HEK293 (cell line): Measurements from ENCODE around the gene HLA-A.

Experiments
- GLI4 ChIP-seq: fragments of 450-650 bp; formaldehyde crosslinking; IDR thresholded peaks from 2 replicates; pipeline ENCODE4 v1.5.1; 2016; ENCODE audit warnings: missing biosample characterization, missing genetic modification characterization
- GLIS2 ChIP-seq: fragments of 450-650 bp; formaldehyde crosslinking; IDR thresholded peaks from 2 replicates; pipeline ENCODE4 v1.5.1; 2016; ENCODE audit warnings: missing biosample characterization, missing genetic modification characterization
- ZFHX2 ChIP-seq: fragments of 450-650 bp; formaldehyde crosslinking; conservative IDR thresholded peaks from 2 replicates; pipeline ENCODE4 v1.5.1; 2016; ENCODE audit warnings: missing biosample characterization, missing genetic modification characterization
- ZFP37 ChIP-seq: fragments of 450-650 bp; formaldehyde crosslinking; IDR thresholded peaks from 2 replicates; pipeline ENCODE4 v1.5.1; 2016; ENCODE audit warnings: missing biosample characterization, missing genetic modification characterization
- ZNF114 ChIP-seq: fragments of 450-650 bp; formaldehyde crosslinking; IDR thresholded peaks from 2 replicates; pipeline ENCODE4 v1.5.0; 2017; ENCODE audit warnings: missing biosample characterization, missing genetic modification characterization
- ZNF157 ChIP-seq: fragments of 450-650 bp; formaldehyde crosslinking; IDR thresholded peaks from 2 replicates; pipeline ENCODE4 v1.5.1; 2016; ENCODE audit warnings: missing biosample characterization, missing genetic modification characterization
- ZNF223 ChIP-seq: fragments of 450-650 bp; formaldehyde crosslinking; IDR thresholded peaks from 2 replicates; pipeline ENCODE4 v1.5.1; 2016; ENCODE audit warnings: missing biosample characterization, missing genetic modification characterization
- ZNF302 ChIP-seq: fragments of 450-650 bp; formaldehyde crosslinking; IDR thresholded peaks from 2 replicates; pipeline ENCODE4 v1.5.1; 2016; ENCODE audit warnings: missing biosample characterization, missing genetic modification characterization, low read depth
- ZNF335 ChIP-seq: fragments of 450-650 bp; formaldehyde crosslinking; conservative IDR thresholded peaks from 2 replicates; pipeline ENCODE4 v1.5.1; 2016; ENCODE audit warnings: missing biosample characterization, missing genetic modification characterization
- ZNF350 ChIP-seq: fragments of 450-650 bp; formaldehyde crosslinking; IDR thresholded peaks from 2 replicates; pipeline ENCODE4 v1.5.0; 2017; ENCODE audit warnings: missing biosample characterization, mild to moderate bottlenecking, missing genetic modification characterization
- ZNF416 ChIP-seq: fragments of 450-650 bp; formaldehyde crosslinking; IDR thresholded peaks from 2 replicates; pipeline ENCODE4 v1.5.1; 2016; ENCODE audit warnings: missing biosample characterization, missing genetic modification characterization
- ZNF423 ChIP-seq: fragments of 450-650 bp; formaldehyde crosslinking; IDR thresholded peaks from 2 replicates; pipeline ENCODE4 v1.5.1; 2016; ENCODE audit warnings: missing biosample characterization, missing genetic modification characterization
- ZNF48 ChIP-seq: fragments of 450-650 bp; formaldehyde crosslinking; IDR thresholded peaks from 2 replicates; pipeline ENCODE4 v1.5.1; 2016; ENCODE audit warnings: missing biosample characterization, missing genetic modification characterization
- ZNF510 ChIP-seq: fragments of 450-650 bp; formaldehyde crosslinking; IDR thresholded peaks from 2 replicates; pipeline ENCODE4 v1.5.1; 2018; ENCODE audit warnings: mild to moderate bottlenecking, missing genetic modification characterization, missing biosample characterization; ENCODE audit not compliant: insufficient replicate concordance
- ZNF529 ChIP-seq: fragments of 450-650 bp; formaldehyde crosslinking; IDR thresholded peaks from 2 replicates; pipeline ENCODE4 v1.5.1; 2017; ENCODE audit warnings: missing genetic modification characterization, missing biosample characterization; ENCODE audit not compliant: insufficient replicate concordance
- ZNF629 ChIP-seq: fragments of 450-650 bp; formaldehyde crosslinking; IDR thresholded peaks from 2 replicates; pipeline ENCODE4 v1.5.1; 2017; ENCODE audit warnings: missing biosample characterization, missing genetic modification characterization
- ZNF660 ChIP-seq: fragments of 450-650 bp; IDR thresholded peaks from 2 replicates; pipeline ENCODE4 v1.5.1; 2018; ENCODE audit warnings: missing biosample characterization, mild to moderate bottlenecking, missing genetic modification characterization
- ZNF664 ChIP-seq: fragments of 450-650 bp; formaldehyde crosslinking; IDR thresholded peaks from 2 replicates; pipeline ENCODE4 v1.5.1; 2016; ENCODE audit warnings: missing biosample characterization, missing genetic modification characterization
- ZNF747 ChIP-seq: fragments of 450-650 bp; formaldehyde crosslinking; IDR thresholded peaks from 2 replicates; pipeline ENCODE4 v1.5.1; 2016; ENCODE audit warnings: missing biosample characterization, missing genetic modification characterization
- TF ChIP-seq, protein P1 (sequence below): fragments of 450-650 bp; formaldehyde crosslinking; IDR thresholded peaks from 2 replicates; pipeline ENCODE4 v1.5.1; 2016; ENCODE audit warnings: missing biosample characterization, missing genetic modification characterization
- TF ChIP-seq, protein P2 (sequence below): fragments of 450-650 bp; formaldehyde crosslinking; IDR thresholded peaks from 2 replicates; pipeline ENCODE4 v1.5.1; 2017; ENCODE audit warnings: missing biosample characterization, missing genetic modification characterization
- TF ChIP-seq, protein P3 (sequence below): IDR thresholded peaks from 2 replicates; pipeline ENCODE4 v1.6.1; 2011; ENCODE audit warnings: mild to moderate bottlenecking, low read depth, low read length, borderline replicate concordance
- TF ChIP-seq, protein P4 (sequence below): fragments of 450-650 bp; formaldehyde crosslinking; IDR thresholded peaks from 2 replicates; pipeline ENCODE4 v1.5.1; 2016; ENCODE audit warnings: missing biosample characterization, missing genetic modification characterization
- TF ChIP-seq, protein P5 (sequence below): fragments of 450-650 bp; formaldehyde crosslinking; IDR thresholded peaks from 2 replicates; pipeline ENCODE4 v1.5.1; 2016; ENCODE audit warnings: missing biosample characterization, missing genetic modification characterization
- TF ChIP-seq, protein P6 (sequence below): fragments of 450-650 bp; formaldehyde crosslinking; IDR thresholded peaks from 2 replicates; pipeline ENCODE4 v1.5.1; 2016; ENCODE audit warnings: missing biosample characterization, missing genetic modification characterization
- TF ChIP-seq, protein P7 (sequence below): fragments of 450-650 bp; formaldehyde crosslinking; IDR thresholded peaks from 2 replicates; pipeline ENCODE4 v1.5.1; 2016; ENCODE audit warnings: missing biosample characterization, missing genetic modification characterization

The HLA-A gene

DNA sequence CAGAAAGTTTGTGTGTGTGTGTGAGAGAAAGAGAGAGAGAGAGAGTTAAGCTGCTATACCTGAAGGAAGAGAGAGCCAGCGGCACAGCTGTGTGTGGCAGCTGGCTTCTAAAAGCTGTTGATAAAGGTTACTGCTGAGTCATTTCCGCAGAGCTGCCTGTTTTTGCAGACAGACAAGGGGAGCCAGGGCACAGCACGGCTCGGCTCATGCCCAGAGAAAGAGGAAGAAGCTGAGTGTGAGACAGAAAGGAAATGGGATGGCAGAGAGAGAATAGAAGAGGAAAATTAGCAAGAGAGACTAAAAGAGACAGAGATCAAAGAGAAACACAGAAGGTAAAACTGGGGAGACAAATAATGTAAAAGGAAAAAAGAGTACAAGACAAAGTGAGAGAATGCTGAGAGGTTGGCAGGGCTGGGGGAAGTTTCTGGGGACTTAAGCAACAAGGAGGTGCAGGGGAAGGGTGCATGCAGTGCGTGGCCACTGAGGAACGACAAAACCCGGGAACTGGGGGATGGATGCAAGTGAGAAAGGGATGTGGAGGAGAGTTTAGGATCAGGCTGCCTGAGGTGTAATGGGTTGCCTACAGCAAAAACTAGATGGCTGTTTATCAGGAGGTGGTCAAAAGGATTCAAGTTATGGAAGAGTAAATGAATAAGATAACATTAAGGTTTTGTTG lies 22.7 kb downstream of the HLA-A start (continued):
- TF ChIP-seq ZNF510 (tag by site-specific recombination): no peak
- TF ChIP-seq ZNF335: peak; percentile 71
- TF ChIP-seq, protein P1, sequence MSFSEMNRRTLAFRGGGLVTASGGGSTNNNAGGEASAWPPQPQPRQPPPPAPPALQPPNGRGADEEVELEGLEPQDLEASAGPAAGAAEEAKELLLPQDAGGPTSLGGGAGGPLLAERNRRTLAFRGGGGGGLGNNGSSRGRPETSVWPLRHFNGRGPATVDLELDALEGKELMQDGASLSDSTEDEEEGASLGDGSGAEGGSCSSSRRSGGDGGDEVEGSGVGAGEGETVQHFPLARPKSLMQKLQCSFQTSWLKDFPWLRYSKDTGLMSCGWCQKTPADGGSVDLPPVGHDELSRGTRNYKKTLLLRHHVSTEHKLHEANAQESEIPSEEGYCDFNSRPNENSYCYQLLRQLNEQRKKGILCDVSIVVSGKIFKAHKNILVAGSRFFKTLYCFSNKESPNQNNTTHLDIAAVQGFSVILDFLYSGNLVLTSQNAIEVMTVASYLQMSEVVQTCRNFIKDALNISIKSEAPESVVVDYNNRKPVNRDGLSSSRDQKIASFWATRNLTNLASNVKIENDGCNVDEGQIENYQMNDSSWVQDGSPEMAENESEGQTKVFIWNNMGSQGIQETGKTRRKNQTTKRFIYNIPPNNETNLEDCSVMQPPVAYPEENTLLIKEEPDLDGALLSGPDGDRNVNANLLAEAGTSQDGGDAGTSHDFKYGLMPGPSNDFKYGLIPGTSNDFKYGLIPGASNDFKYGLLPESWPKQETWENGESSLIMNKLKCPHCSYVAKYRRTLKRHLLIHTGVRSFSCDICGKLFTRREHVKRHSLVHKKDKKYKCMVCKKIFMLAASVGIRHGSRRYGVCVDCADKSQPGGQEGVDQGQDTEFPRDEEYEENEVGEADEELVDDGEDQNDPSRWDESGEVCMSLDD (tag by site-specific recombination): no peak
- no peak for TF ChIP-seq GLIS2
- TF ChIP-seq, protein P2, sequence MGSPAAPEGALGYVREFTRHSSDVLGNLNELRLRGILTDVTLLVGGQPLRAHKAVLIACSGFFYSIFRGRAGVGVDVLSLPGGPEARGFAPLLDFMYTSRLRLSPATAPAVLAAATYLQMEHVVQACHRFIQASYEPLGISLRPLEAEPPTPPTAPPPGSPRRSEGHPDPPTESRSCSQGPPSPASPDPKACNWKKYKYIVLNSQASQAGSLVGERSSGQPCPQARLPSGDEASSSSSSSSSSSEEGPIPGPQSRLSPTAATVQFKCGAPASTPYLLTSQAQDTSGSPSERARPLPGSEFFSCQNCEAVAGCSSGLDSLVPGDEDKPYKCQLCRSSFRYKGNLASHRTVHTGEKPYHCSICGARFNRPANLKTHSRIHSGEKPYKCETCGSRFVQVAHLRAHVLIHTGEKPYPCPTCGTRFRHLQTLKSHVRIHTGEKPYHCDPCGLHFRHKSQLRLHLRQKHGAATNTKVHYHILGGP: no peak
- TF ChIP-seq, protein P3, sequence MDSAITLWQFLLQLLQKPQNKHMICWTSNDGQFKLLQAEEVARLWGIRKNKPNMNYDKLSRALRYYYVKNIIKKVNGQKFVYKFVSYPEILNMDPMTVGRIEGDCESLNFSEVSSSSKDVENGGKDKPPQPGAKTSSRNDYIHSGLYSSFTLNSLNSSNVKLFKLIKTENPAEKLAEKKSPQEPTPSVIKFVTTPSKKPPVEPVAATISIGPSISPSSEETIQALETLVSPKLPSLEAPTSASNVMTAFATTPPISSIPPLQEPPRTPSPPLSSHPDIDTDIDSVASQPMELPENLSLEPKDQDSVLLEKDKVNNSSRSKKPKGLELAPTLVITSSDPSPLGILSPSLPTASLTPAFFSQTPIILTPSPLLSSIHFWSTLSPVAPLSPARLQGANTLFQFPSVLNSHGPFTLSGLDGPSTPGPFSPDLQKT: no peak
- TF ChIP-seq, protein P4, sequence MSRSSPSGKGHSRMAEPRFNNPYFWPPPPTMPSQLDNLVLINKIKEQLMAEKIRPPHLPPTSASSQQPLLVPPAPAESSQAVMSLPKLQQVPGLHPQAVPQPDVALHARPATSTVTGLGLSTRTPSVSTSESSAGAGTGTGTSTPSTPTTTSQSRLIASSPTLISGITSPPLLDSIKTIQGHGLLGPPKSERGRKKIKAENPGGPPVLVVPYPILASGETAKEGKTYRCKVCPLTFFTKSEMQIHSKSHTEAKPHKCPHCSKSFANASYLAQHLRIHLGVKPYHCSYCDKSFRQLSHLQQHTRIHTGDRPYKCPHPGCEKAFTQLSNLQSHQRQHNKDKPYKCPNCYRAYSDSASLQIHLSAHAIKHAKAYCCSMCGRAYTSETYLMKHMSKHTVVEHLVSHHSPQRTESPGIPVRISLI: 0 out of 2 replicates have a peak, but pooled peaks have one; percentile 33
- no peak for TF ChIP-seq ZNF302 (tag by site-specific recombination)
- TF ChIP-seq, protein P5, sequence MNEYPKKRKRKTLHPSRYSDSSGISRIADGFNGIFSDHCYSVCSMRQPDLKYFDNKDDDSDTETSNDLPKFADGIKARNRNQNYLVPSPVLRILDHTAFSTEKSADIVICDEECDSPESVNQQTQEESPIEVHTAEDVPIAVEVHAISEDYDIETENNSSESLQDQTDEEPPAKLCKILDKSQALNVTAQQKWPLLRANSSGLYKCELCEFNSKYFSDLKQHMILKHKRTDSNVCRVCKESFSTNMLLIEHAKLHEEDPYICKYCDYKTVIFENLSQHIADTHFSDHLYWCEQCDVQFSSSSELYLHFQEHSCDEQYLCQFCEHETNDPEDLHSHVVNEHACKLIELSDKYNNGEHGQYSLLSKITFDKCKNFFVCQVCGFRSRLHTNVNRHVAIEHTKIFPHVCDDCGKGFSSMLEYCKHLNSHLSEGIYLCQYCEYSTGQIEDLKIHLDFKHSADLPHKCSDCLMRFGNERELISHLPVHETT (tag by site-specific recombination): no peak
- TF ChIP-seq ZNF664: no peak
- TF ChIP-seq ZNF223 (tag by site-specific recombination): peak; percentile 84
- no peak for TF ChIP-seq ZNF529 (tag by site-specific recombination)
- TF ChIP-seq ZNF350: no peak
- no peak for TF ChIP-seq ZFHX2 (tag by site-specific recombination)
- TF ChIP-seq ZFP37 (tag by site-specific recombination): no peak
- TF ChIP-seq ZNF660 (tag by site-specific recombination): no peak
- no peak for TF ChIP-seq ZNF747 (tag by site-specific recombination)
- 0 out of 2 replicates have a peak, but pooled peaks have one; percentile 26 for TF ChIP-seq ZNF157 (tag by site-specific recombination)
- no peak for TF ChIP-seq ZNF416
- peak; percentile 58 for TF ChIP-seq ZNF629 (tag by site-specific recombination)
- TF ChIP-seq, protein P6, sequence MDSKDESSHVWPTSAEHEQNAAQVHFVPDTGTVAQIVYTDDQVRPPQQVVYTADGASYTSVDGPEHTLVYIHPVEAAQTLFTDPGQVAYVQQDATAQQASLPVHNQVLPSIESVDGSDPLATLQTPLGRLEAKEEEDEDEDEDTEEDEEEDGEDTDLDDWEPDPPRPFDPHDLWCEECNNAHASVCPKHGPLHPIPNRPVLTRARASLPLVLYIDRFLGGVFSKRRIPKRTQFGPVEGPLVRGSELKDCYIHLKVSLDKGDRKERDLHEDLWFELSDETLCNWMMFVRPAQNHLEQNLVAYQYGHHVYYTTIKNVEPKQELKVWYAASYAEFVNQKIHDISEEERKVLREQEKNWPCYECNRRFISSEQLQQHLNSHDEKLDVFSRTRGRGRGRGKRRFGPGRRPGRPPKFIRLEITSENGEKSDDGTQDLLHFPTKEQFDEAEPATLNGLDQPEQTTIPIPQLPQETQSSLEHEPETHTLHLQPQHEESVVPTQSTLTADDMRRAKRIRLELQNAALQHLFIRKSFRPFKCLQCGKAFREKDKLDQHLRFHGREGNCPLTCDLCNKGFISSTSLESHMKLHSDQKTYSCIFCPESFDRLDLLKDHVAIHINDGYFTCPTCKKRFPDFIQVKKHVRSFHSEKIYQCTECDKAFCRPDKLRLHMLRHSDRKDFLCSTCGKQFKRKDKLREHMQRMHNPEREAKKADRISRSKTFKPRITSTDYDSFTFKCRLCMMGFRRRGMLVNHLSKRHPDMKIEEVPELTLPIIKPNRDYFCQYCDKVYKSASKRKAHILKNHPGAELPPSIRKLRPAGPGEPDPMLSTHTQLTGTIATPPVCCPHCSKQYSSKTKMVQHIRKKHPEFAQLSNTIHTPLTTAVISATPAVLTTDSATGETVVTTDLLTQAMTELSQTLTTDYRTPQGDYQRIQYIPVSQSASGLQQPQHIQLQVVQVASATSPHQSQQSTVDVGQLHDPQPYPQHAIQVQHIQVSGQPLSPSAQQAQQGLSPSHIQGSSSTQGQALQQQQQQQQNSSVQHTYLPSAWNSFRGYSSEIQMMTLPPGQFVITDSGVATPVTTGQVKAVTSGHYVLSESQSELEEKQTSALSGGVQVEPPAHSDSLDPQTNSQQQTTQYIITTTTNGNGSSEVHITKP (tag by site-specific recombination): 0 out of 2 replicates have a peak, but pooled peaks have one; percentile 15
- TF ChIP-seq, protein P7, sequence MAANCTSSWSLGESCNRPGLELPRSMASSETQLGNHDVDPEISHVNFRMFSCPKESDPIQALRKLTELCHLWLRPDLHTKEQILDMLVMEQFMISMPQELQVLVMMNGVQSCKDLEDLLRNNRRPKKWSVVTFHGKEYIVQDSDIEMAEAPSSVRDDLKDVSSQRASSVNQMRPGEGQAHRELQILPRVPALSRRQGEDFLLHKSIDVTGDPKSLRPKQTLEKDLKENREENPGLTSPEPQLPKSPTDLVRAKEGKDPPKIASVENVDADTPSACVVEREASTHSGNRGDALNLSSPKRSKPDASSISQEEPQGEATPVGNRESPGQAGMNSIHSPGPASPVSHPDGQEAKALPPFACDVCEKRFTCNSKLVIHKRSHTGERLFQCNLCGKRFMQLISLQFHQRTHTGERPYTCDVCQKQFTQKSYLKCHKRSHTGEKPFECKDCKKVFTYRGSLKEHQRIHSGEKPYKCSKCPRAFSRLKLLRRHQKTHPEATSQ: no peak
- no peak for TF ChIP-seq ZNF423 (tag by site-specific recombination)
- no peak for TF ChIP-seq ZNF48 (tag by site-specific recombination)
- TF ChIP-seq GLI4 (tag by site-specific recombination): no peak
- TF ChIP-seq ZNF114 (tag by site-specific recombination): no peak
